GM11168 (cell line): Measurements from ENCODE around the gene MDH2.
"Not testable (repeated sequence)": the region's sequence is repeated elsewhere in the genome, so short reads cannot be mapped to it uniquely, and the experiment has no call there.

ENCODE experiments used
- in situ Hi-C: fragments of 300-500 bp; cut with MboI; formaldehyde crosslinking; loops from one replicate; pipeline ENCODE4 v1.12.0; 2022; ENCODE audit warnings: low sequenced_read_pairs; ENCODE audit not compliant: unreplicated experiment

The MDH2 gene

DNA sequence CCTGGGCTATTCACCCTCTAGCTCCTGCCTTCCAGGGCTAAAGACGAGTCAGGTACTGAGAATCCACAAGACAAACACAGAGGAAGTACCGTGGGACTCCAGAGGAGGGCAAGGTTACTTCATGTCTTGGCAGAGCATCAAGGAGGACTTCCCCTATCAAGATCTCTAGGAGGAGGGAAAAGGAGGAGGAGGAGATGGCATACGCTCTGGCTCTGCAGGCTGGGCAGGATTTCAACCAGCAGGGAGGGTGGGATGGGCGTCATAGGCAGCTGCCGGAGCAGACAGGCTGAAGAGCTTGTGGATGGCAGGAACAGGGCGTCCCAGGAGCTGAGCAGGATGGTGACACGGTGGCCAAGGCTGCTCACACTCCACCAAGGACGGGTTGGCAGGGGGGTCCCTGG is 21.3 kb downstream of the MDH2 start:
- in situ Hi-C loops, result no loop called here

- in situ Hi-C loops, result no loop called here
Measured at GRCh38 chr7:76071316-76072242, 23.7 kb downstream of the MDH2 start.

DNA sequence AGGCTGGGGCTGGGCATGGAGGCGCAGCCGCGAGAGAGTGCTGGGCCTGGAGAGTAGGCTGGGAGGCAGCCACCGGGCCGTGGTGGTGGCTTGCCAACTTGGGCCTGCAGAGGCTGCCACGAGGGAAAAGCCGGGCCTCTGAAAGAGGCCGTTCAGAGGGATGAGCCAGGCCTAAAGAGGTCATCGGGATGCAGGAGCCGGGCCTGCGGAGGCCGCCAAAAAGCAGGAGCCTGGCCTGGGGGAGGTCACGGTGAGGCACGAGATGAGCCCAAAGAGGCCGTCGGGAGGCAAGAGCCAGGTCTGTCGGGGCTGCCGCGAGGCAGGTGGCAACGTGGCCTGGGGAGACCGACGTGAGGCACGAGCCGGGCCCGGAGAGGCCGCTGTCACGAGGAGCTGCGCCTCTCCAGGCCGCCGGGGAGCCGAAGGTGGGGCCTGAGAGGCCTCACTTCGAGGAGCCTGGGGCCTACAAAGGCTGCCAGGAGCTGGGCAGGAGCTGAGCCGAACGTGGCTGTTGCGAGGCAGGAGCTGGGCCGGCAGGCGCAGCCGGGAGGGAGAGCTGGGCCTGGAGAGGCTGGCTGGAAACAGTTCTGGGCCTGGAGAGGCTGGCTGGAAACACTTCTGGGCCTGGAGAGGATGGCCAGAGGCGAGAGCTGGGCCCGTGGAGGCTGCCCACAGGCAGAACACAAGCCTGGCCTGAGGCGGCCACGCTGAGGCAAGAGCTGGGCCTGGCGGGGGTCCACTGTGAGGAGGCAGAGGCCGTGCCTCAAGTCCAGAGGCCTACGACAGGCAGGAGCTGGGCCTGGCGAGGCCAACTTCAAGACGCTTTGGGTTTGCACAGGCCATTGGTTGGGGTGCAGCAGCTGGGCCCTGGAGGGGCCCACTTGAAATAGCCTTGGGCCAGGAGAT is 24.6 kb downstream of the MDH2 start:
- in situ Hi-C loops, result no loop called here

DNA sequence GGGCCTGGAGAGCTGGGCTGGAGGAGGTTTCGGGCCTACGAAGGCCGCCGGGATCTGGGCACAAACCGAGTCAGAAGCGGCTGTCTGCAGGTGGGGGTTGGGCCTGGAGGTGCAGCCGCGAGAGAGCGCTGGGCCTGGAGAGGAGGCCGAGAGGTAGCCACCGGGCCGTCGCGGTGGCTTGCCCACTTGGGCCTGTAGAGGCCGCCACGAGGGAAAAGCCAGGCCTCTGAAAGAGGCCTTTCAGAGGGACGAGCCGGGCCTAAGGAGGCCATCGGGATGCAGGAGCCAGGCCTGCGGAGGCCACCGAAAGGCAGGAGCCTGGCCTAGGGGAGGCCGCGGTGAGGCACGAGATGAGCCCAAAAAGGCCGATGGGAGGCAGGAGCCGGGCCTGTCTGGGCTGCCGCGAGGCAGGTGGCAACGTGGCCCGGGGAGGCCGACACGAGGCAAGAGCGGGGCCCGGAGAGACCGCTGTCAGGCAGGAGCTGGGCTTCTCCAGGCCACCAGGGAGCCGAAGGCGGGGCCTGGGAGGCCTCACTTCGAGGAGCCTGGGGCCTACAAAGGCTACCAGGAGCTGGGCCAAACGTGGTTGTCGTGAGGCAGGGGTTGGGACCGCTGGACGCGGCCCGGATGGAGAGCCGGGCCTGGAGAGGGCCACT is 25.6 kb downstream of the MDH2 start:
- in situ Hi-C loops, result no loop called here

GRCh38 chr7:76074306-76074971 is 26.5 kb downstream of the MDH2 start:
- in situ Hi-C loops, result no loop called here

GRCh38 chr7:76074972-76075370 is 27.1 kb downstream of the MDH2 start:
- in situ Hi-C loops, result no loop called here

GRCh38 chr7:76076995-76077394 is 29.1 kb downstream of the MDH2 start:
- in situ Hi-C loops, result no loop called here

- in situ Hi-C loops, result no loop called here
Measured at GRCh38 chr7:76077435-76077834, 29.5 kb downstream of the MDH2 start.

DNA sequence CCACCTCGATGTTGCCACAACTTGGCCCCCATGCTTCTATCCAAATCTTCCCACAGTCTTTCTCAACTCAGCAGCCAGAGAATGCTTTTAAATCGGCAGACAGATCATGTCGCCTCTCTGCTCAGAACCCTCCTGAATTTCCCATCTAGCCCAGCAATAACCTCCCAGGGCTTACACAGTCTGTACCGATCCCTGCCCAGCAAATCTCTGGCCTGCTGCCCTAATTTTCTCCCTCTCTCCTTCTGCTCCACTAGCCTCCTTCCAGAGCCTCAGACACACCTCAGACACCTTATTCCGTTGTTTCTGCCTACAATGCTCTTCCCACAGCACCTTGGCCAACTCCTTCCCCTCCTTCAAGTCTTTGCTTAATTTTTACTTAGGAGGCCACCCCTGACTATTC is 32.3 kb downstream of the MDH2 start:
- in situ Hi-C loops, result no loop called here

GRCh38 chr7:76084115-76084514 is 36.2 kb downstream of the MDH2 start:
- in situ Hi-C loops, result not testable (repeated sequence)

- in situ Hi-C loops, result no loop called here
Measured at GRCh38 chr7:76086070-76086469, 38.2 kb downstream of the MDH2 start.

DNA sequence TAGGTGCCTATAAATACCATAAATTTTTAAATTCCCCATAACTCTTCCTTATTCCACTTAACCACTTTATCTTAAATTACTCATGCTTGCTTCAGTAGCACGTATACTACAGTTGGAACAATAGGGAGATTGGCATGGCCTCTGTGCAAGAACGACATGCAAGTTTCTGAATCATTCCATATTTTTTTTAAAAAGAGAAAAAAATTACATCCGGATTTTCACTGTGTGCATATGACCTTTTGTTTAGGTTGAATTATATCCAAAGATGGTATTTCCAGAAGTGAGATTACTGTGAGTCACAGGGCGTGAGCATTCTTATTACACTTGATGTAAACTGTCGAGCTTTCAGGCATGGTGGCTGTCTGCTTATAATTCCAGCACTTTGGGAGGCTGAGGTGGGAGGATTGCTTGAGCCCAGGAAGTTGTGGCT is 39.5 kb downstream of the MDH2 start:
- in situ Hi-C loops, result not testable (repeated sequence)

DNA sequence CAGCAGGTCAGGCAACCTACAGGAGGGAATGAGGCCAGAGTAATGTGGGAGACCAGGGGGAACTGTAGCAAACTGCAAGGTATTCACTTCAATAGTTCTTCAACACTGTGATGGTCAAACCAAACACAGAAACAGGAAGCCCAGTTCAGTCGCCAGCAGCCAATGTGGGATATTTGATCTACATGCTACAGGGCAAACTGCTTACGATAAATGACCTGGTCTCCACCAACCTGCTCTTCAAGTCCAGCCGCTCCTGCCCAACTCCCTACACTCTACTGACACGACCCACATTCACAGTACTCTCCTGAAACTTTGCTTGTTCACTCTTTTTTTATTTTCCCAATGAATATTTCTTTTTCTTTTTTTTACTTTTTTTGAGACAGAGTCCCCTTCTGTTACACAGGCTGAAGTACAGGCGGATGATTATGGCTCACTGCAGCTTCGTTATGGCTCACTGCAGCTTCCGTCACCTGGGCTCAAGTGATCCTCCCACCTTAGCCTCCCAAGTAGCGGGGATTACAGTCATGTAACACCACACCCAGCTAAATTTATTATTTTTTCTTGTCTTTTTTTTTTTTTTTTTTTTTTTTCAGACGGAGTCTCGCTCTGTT is 42.1 kb downstream of the MDH2 start:
- in situ Hi-C loops, result no loop called here

DNA sequence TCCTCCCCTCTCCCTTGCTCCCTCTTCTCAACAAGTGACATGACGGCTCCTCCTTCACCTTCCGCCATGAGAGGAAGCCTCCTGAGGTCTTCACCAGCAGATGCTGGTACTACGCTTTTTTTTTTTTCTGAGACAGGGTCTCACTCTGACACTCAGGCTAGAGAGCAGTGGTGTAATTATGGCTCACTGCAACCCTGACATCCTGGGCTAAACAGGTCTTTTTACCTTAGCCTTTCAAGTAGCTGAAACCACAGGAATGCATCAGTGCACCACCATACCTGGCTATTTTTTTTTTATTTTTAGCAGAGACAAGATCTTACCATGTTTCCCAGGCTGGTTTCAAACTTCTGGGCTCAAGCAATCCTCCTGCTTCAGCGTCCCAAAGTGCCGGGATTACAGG is 43.6 kb downstream of the MDH2 start:
- in situ Hi-C loops, result no loop called here

DNA sequence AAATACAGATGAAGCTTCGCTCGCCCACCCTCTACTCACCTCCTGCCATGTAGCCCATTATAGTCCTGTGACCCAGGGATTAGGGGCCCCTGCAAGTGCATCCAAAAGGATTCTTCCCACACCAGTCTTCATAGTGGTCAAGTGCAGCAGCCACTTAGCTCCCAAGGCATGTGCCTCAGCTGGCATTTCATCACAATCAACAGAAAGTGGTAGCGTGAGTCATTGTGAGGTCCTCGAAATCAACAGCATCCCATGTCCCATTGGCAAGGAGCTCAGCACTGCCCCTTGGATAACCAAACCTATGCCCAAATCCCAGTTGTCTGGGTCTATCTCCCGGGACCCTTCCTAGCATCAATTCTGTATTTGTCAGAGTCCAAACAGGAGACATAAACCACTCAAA is 45.6 kb downstream of the MDH2 start:
- in situ Hi-C loops, result not testable (repeated sequence)

GRCh38 chr7:76094326-76094725 is 46.4 kb downstream of the MDH2 start:
- in situ Hi-C loops, result not testable (repeated sequence)

DNA sequence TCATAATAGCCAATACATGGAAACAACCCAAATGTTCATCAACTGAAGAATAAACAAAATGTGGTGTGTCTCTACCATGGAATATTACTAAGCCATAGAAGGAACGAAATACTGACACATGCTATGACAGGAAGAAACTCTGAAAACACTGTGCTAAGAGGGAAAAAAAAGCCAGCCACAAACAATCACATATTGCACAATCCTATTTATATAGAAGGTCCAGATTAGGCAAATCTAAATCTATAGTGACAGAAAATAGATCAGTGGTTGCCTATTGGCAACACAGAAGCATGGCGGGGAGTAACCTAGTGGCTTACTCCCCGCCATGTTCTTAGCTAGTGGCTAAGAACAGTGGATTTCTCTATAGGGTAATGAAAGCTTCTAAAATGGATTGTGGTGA is 48.0 kb downstream of the MDH2 start:
- in situ Hi-C loops, result no loop called here

DNA sequence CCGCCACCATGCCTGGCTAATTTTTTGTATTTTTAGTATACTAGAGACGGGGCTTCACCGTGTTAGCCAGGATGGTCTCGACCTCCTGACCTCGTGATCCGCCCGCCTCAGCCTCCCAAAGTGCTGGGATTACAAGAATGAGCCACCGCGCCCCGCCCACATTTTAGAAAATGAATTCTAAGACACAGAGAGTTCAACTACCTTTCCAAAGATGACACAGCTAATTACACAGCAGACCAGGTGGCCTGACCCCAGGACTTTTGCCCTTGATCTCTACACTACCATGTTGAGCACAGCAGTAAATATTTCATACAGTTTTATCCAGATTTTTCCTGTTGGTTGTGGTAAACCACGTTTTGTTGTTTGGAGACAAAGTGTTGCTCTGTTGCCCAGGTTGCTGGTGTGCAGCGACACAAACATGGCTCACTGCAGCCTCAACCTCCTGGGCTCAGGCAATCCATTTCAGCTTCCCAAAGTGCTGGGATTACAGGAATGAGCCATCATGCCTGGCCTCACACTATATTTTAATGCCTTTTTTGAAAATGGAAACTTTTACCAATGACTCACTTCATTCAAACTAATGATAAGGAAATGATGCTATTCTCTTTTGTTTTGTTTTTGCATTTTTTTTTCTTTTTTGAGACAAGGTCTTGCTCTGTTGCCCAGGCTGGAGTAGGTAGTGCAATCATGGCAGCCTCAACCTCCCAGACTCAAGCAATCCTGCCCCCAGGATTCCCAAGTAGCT is 54.0 kb downstream of the MDH2 start:
- in situ Hi-C loops, result not testable (repeated sequence)

- in situ Hi-C loops, result not testable (repeated sequence)
Measured at GRCh38 chr7:76103788-76104187, 55.9 kb downstream of the MDH2 start.
